Measurements from ENCODE around the gene LTA. TPM values are rescaled to one million over a fixed set of nuclear protein-coding genes. Genes with fewer than 3 reads are reported as not detected.

Gene LTA
- total RNA-seq, 4 donors from 2014 or later = 0.30 TPM; not detected in 3

DNA sequence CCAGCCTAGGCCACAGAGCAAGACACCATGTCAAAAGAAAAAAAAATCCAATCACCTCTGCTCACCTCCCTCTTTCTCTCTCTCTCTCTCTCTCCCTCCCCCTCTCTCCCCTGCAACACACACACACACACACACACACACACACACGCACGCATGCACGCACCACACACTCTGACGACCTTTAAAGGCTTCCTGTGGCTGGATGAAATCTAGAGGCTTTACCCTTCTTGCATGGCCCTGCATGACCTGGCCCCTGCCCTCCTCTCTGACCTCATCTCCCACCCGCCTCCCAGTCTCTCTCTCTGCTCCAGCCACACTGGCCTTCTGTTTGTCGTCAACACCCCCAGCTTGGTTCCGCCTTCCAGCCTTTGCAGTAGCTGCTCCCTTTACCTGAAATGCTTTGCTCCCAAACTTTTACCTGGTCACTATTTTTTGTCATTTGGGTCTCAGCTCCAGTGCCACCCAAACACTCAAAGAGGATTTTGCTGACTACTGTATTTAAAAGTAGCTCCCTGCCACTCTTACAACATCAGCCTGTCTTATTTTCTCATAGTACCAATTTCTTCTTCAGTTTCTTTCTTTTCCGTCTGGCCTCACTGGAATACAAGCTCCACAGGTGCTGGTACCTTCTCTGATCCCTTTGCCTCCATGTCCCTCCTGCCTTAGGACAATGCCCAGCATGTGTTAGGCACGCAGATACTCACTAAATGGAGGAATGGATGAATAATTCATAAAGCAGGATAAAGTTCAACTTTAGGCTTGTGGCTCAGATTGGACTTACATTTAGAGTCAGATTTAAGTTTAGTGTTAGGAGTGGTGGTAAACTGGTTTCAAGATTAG, 4.3 kb upstream of the LTA start:
- Histone ChIP-seq H3K4me3 (no peak overlapping the region), H3K9me3 (no peaks in the 10 kb centered on the region), H3K27me3 (no peaks in the 10 kb centered on the region), H3K4me1 (no peaks in the 10 kb centered on the region), H3K36me3 (no peaks in the 10 kb centered on the region), H3K27ac (no peak overlapping the region)
- no peak for DNase-seq
- TF ChIP-seq POLR2A (IDR thresholded peaks at IDR 0.05) = no peak
- TF ChIP-seq, protein P1, sequence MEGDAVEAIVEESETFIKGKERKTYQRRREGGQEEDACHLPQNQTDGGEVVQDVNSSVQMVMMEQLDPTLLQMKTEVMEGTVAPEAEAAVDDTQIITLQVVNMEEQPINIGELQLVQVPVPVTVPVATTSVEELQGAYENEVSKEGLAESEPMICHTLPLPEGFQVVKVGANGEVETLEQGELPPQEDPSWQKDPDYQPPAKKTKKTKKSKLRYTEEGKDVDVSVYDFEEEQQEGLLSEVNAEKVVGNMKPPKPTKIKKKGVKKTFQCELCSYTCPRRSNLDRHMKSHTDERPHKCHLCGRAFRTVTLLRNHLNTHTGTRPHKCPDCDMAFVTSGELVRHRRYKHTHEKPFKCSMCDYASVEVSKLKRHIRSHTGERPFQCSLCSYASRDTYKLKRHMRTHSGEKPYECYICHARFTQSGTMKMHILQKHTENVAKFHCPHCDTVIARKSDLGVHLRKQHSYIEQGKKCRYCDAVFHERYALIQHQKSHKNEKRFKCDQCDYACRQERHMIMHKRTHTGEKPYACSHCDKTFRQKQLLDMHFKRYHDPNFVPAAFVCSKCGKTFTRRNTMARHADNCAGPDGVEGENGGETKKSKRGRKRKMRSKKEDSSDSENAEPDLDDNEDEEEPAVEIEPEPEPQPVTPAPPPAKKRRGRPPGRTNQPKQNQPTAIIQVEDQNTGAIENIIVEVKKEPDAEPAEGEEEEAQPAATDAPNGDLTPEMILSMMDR (IDR thresholded peaks at IDR 0.05) = no peak
- intact Hi-C loops (cut with DNase I; ENCODE audit: low total_unique reads) = no loop called here

DNA sequence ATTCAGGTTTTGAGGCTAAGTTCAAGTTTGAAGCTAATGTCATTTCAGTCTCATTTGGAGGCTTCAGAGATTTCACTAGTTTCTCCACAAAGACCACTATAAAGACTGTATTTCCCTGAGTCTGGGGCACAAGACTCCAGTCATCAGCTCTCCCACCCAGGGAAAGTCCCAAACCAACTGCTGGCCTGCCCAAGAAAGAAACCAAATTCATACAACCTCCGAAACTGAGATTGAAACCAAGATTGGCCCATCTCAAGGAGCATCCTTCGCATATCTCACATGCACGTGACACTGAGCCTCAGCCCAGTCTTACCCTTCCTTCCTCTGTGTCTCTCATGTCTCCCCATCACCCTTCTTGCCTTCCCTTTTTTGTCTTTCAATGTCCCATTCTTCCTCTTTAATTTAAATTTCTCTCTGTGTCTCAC, 3.5 kb upstream of the LTA start:
- Histone ChIP-seq H3K27ac (no peak overlapping the region), H3K9me3 (no peaks in the 10 kb centered on the region), H3K4me1 (no peaks in the 10 kb centered on the region), H3K27me3 (no peaks in the 10 kb centered on the region), H3K4me3 (no peak overlapping the region), H3K36me3 (no peaks in the 10 kb centered on the region)
- intact Hi-C loops (cut with DNase I; ENCODE audit: low total_unique reads) = no loop called here
- no peak for DNase-seq
- no peak for TF ChIP-seq POLR2A (IDR thresholded peaks at IDR 0.05)
- TF ChIP-seq, protein P1 (IDR thresholded peaks at IDR 0.05) = no peak

DNA sequence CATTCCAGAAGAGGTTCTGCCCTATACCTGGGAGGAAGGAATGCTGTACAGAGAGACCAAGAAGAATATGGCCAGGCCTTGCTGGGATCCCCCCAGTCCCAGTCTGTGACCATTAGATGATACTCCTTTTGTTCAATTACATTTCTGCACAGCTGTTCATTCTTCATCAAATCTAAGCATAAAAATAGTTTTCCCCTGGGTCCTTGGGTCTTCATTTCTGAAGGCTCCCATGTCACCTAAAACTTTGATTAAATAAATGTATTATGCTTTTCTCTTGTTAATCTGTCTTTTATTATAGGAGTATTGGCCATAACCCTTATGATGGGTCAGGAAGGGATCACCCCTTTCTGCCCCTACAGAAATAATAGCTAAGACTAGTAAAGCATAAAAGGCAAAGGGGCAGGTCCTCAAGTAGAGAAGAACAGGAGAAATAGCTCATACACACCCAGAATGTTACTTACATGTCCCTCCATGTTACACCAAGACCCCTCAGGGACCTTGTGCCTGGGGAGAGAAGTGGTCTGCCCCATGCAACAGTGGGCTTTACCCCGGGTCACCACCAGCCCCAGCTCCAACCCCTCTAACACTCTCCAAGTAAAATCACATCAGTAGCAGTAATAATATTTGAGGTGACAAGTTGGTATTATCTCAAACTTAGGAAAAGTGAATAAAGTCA, 2.1 kb upstream of the LTA start:
- H3K27me3 ChIP-seq = no peaks in the 10 kb centered on the region
- DNase-seq = no peak
- H3K36me3 ChIP-seq = no peaks in the 10 kb centered on the region
- no peak overlapping the region for H3K27ac ChIP-seq
- TF ChIP-seq, protein P1 (IDR thresholded peaks at IDR 0.05) = no peak
- no peak for TF ChIP-seq POLR2A (IDR thresholded peaks at IDR 0.05)
- intact Hi-C loops (cut with DNase I; ENCODE audit: low total_unique reads) = no loop called here
- H3K4me1 ChIP-seq = no peaks in the 10 kb centered on the region
- H3K9me3 ChIP-seq = no peaks in the 10 kb centered on the region
- no peak overlapping the region for H3K4me3 ChIP-seq

DNA sequence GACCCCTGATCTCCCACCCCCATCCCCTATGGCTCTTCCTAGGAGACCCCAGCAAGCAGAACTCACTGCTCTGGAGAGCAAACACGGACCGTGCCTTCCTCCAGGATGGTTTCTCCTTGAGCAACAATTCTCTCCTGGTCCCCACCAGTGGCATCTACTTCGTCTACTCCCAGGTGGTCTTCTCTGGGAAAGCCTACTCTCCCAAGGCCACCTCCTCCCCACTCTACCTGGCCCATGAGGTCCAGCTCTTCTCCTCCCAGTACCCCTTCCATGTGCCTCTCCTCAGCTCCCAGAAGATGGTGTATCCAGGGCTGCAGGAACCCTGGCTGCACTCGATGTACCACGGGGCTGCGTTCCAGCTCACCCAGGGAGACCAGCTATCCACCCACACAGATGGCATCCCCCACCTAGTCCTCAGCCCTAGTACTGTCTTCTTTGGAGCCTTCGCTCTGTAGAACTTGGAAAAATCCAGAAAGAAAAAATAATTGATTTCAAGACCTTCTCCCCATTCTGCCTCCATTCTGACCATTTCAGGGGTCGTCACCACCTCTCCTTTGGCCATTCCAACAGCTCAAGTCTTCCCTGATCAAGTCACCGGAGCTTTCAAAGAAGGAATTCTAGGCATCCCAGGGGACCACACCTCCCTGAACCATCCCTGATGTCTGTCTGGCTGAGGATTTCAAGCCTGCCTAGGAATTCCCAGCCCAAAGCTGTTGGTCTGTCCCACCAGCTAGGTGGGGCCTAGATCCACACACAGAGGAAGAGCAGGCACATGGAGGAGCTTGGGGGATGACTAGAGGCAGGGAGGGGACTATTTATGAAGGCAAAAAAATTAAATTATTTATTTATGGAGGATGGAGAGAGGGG, 1.4 kb downstream of the LTA start:
- TF ChIP-seq, protein P1 (IDR thresholded peaks at IDR 0.05) = no peak
- TF ChIP-seq POLR2A (IDR thresholded peaks at IDR 0.05) = no peak
- H3K27me3 ChIP-seq = no peaks in the 10 kb centered on the region
- H3K9me3 ChIP-seq = no peaks in the 10 kb centered on the region
- H3K4me3 ChIP-seq = no peak overlapping the region
- no peaks in the 10 kb centered on the region for H3K36me3 ChIP-seq
- no peak overlapping the region for H3K27ac ChIP-seq
- DNase-seq = no peak
- H3K4me1 ChIP-seq = no peaks in the 10 kb centered on the region
- intact Hi-C loops (cut with DNase I; ENCODE audit: low total_unique reads) = no loop called here

Data from uterus (tissue), 4 donors.